PC-3 (cell line): Measurements from ENCODE around the gene MINDY4B. TPM values are rescaled to one million over a fixed set of nuclear protein-coding genes. Genes with fewer than 3 reads are reported as not detected.

Experiments used
- ATAC-seq: fragments of 200-7000 bp; cut with Tn5 transposase; 2 replicates; pipeline ENCODE4 v1.9.1; 2020; ENCODE audit warnings: mild to moderate bottlenecking, moderate library complexity
- BruUV-seq: library from RNA; stranded (reverse); fragments of 400-500 nt; replicated peaks from 2 replicates; lab custom pipeline; 2021; lab: Mats Ljungman, UMichigan
- CTCF ChIA-PET: fragments of 300-600 bp; sonication (Branson Sonifier 250); formaldehyde crosslinking; loops from one replicate; lab custom pipeline; 2022; ENCODE audit warnings: antibody characterized with exemption; lab: Charles Lee
- POLR2A ChIA-PET: fragments of 300-600 bp; sonication (Branson Sonifier 250); formaldehyde crosslinking; loops from one replicate; lab custom pipeline; 2022; ENCODE audit warnings: antibody characterized with exemption; ENCODE audit not compliant: unreplicated experiment; lab: Charles Lee
- DNase-seq: peaks from one replicate; pipeline ENCODE4 v3.0.0-alpha.2; 2015
- H2AFZ ChIP-seq: fragments of 300-600 bp; sonication (generic); 2 replicates; pipeline ENCODE4 v1.6.0; 2016; ENCODE audit warnings: antibody characterized with exemption, low read length
- H3F3A ChIP-seq: fragments of 300-600 bp; sonication (generic); one replicate; pipeline ENCODE4 v1.6.0; 2017; ENCODE audit warnings: antibody characterized with exemption, low read length, control low read depth, mild to moderate bottlenecking; ENCODE audit not compliant: unreplicated experiment
- H3K27ac ChIP-seq: fragments of 300-600 bp; sonication (generic); 2 replicates; pipeline ENCODE4 v1.5.1; 2016; ENCODE audit warnings: mild to moderate bottlenecking, low read length
- H3K27me3 ChIP-seq: fragments of 300-600 bp; sonication (generic); 2 replicates; pipeline ENCODE4 v1.6.1; 2016; ENCODE audit warnings: low read length, mixed read lengths
- H3K36me3 ChIP-seq: fragments of 300-600 bp; sonication (generic); 2 replicates; pipeline ENCODE4 v1.6.1; 2016; ENCODE audit warnings: low read depth, mixed run types, low read length, mixed read lengths
- H3K4me1 ChIP-seq: fragments of 300-600 bp; sonication (generic); 2 replicates; pipeline ENCODE4 v1.5.1; 2016; ENCODE audit warnings: low read length; ENCODE audit not compliant: insufficient read depth
- H3K4me2 ChIP-seq: fragments of 300-600 bp; sonication (generic); 2 replicates; pipeline ENCODE4 v1.6.0; 2016; ENCODE audit warnings: low read length
- H3K4me3 ChIP-seq: fragments of 300-600 bp; sonication (generic); 2 replicates; pipeline ENCODE4 v1.5.1; 2016; ENCODE audit warnings: mild to moderate bottlenecking, low read length, mixed read lengths
- H3K79me2 ChIP-seq: fragments of 300-600 bp; sonication (generic); 2 replicates; pipeline ENCODE4 v1.6.1; 2017; ENCODE audit warnings: low read length, mixed read lengths
- H3K9ac ChIP-seq: fragments of 300-600 bp; sonication (generic); 2 replicates; pipeline ENCODE4 v1.6.0; 2016; ENCODE audit warnings: mild to moderate bottlenecking, low read length
- H3K9me2 ChIP-seq: fragments of 300-600 bp; sonication (generic); replicated peaks from 2 replicates; pipeline ENCODE4 v1.6.1; 2016; ENCODE audit warnings: mixed run types, low read length, mixed read lengths
- H3K9me3 ChIP-seq: fragments of 300-600 bp; sonication (generic); 2 replicates; pipeline ENCODE4 v1.6.1; 2016; ENCODE audit warnings: low read length, mixed read lengths
- H4K20me1 ChIP-seq: fragments of 300-600 bp; sonication (generic); 2 replicates; pipeline ENCODE4 v1.6.1; 2016; ENCODE audit warnings: low read length, mixed read lengths
- CTCF ChIP-seq: fragments of 300-600 bp; sonication (generic); conservative IDR thresholded peaks from 2 replicates; pipeline ENCODE4 v1.5.1; 2017; ENCODE audit warnings: antibody characterized with exemption, low read depth, mild to moderate bottlenecking, low read length
- EZH2 ChIP-seq: fragments of 300-600 bp; sonication (generic); IDR thresholded peaks from one replicate; pipeline ENCODE4 v1.6.1; 2017; ENCODE audit warnings: antibody characterized with exemption, mild to moderate bottlenecking, low read length; ENCODE audit not compliant: unreplicated experiment
- EZH2phosphoT487 ChIP-seq: fragments of 300-600 bp; sonication (generic); IDR thresholded peaks from 2 replicates; pipeline ENCODE4 v1.6.1; 2018; ENCODE audit warnings: mild to moderate bottlenecking, antibody characterized with exemption, low read length, borderline replicate concordance
- intact Hi-C: fragments of 100-400 bp; cut with micrococcal nuclease; formaldehyde crosslinking; loops from 2 replicates; pipeline ENCODE4 v1.9.0; 2023
- total RNA-seq: library from RNA; depleted of rRNA; stranded (reverse); fragments of >200 nt; gene quantifications from 2 replicates; pipeline ENCODE4 v1.2.3, GENCODE V29; 2014

The MINDY4B gene
- total RNA-seq, 1 experiment from 2014 or later: not detected

- H4K20me1 ChIP-seq: no peaks in the 10 kb centered on the region
- DNase-seq (no peak), ATAC-seq (no peak)
- no peak overlapping the region for H3K27ac ChIP-seq
- H3K27me3 ChIP-seq: no peaks in the 10 kb centered on the region
- H3K9me2 ChIP-seq: 0 out of 2 replicates have a peak, but pooled peaks cover 3% of the 10 kb centered on the region
- H3K4me3 ChIP-seq: no peak overlapping the region
- POLR2A ChIA-PET: no interaction called here
- H3F3A ChIP-seq: no peaks in the 10 kb centered on the region
- no TSS peak for BruUV-seq
- H3K9me3 ChIP-seq: peaks cover 6% of the 10 kb centered on the region; the same call in 1 of the 2 replicates
- H3K36me3 ChIP-seq: no peaks in the 10 kb centered on the region
- intact Hi-C loops: no loop called here
- H3K4me1 ChIP-seq: no peaks in the 10 kb centered on the region
- no peak overlapping the region for H3K9ac ChIP-seq
- H3K4me2 ChIP-seq: no peak overlapping the region
- no peak overlapping the region for H2AFZ ChIP-seq
- TF ChIP-seq EZH2 (no peak), EZH2phosphoT487 (no peak), CTCF (no peak)
- CTCF ChIA-PET: no interaction called here
- no peaks in the 10 kb centered on the region for H3K79me2 ChIP-seq
Observed at GRCh38 chr3:150850191-150850590, 55.0 kb downstream of the MINDY4B start.

- no TSS peak for BruUV-seq
- ChIA-PET POLR2A (no interaction called here), CTCF (no interaction called here)
- no peak for TF ChIP-seq CTCF
- TF ChIP-seq EZH2: no peak
- TF ChIP-seq EZH2phosphoT487: no peak
- H3K9me3 ChIP-seq: peaks cover 6% of the 10 kb centered on the region; the same call in 1 of the 2 replicates
- intact Hi-C loops: no loop called here
- no peaks in the 10 kb centered on the region for H4K20me1 ChIP-seq
- H3K4me1 ChIP-seq: no peaks in the 10 kb centered on the region
- H3K9me2 ChIP-seq: 0 out of 2 replicates have a peak, but pooled peaks cover 3% of the 10 kb centered on the region
- ATAC-seq: no peak
- no peaks in the 10 kb centered on the region for H3K27me3 ChIP-seq
- DNase-seq: no peak
- H3K27ac ChIP-seq: no peak overlapping the region
- H3F3A ChIP-seq: no peaks in the 10 kb centered on the region
- no peak overlapping the region for H2AFZ ChIP-seq
- H3K9ac ChIP-seq: no peak overlapping the region
- H3K4me2 ChIP-seq: no peak overlapping the region
- H3K4me3 ChIP-seq: no peak overlapping the region
- no peaks in the 10 kb centered on the region for H3K79me2 ChIP-seq
- H3K36me3 ChIP-seq: no peaks in the 10 kb centered on the region
Observed at GRCh38 chr3:150848864-150849263, 56.4 kb downstream of the MINDY4B start.

GRCh38 chr3:150847433-150847832 lies 57.8 kb downstream of the MINDY4B start:
- Histone ChIP-seq H3K9me2 (0 out of 2 replicates have a peak, but pooled peaks cover 3% of the 10 kb centered on the region), H3F3A (no peaks in the 10 kb centered on the region)

More at GRCh38 chr3:150847433-150847832, 57.8 kb downstream of the MINDY4B start:
- no TSS peak for BruUV-seq
- ChIA-PET POLR2A (no interaction called here), CTCF (interaction anchor here (0.5 kb wide), 1 partner anchor 14 kb away, joined by 3 read pairs; no protein-coding TSS in a partner anchor)
- peaks cover 6% of the 10 kb centered on the region; the same call in 1 of the 2 replicates for H3K9me3 ChIP-seq
- no peak overlapping the region for H2AFZ ChIP-seq
- H3K9ac ChIP-seq: no peak overlapping the region
- H3K4me3 ChIP-seq: no peak overlapping the region
- DNase-seq: no peak
- no peaks in the 10 kb centered on the region for H4K20me1 ChIP-seq
- H3K79me2 ChIP-seq: no peaks in the 10 kb centered on the region
- H3K4me2 ChIP-seq: no peak overlapping the region
- ATAC-seq: no peak
- H3K27me3 ChIP-seq: no peaks in the 10 kb centered on the region
- TF ChIP-seq CTCF (no peak), EZH2 (no peak), EZH2phosphoT487 (no peak)
- peaks cover 7% of the 10 kb centered on the region; the same call in 1 of the 2 replicates for H3K4me1 ChIP-seq
- intact Hi-C loops: no loop called here
- no peaks in the 10 kb centered on the region for H3K36me3 ChIP-seq
- no peak overlapping the region for H3K27ac ChIP-seq
